HG02981 (cell line): Measurements from ENCODE around the gene THSD7A.

Experiments
- ATAC-seq: cut with Tn5 transposase; IDR thresholded peaks from one replicate; pipeline ENCODE4 v1.9.1; 2021; ENCODE audit warnings: mild to moderate bottlenecking, moderate library complexity; ENCODE audit not compliant: unreplicated experiment

The THSD7A gene

GRCh38 chr7:11642841-11643240 lies 189.2 kb downstream of the THSD7A start:
- ATAC-seq = no peak

DNA sequence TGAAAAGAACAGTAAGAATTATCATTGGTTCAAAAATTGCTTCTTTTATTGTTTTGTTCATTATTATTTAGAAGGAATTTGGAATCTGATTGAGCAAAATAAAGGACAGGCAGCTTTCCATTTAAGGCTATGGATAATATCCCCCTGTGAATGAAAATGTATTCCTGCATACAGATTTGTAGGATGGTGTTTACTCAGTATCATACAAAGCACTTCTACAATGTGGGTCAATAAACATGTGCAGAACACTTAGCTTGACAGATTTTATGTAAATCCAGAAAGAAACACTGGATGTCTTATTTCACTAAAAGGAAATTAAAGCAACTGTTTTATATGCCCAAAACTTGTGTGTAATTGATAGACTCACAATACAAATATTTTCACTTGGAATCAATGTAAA lies 189.7 kb downstream of the THSD7A start:
- no peak for ATAC-seq

GRCh38 chr7:11638011-11638774 lies 193.8 kb downstream of the THSD7A start:
- no peak for ATAC-seq

- ATAC-seq = no peak
These were observed 195.7 kb downstream of the THSD7A start for GRCh38 chr7:11636274-11636673.

GRCh38 chr7:11633310-11633709 lies 198.7 kb downstream of the THSD7A start:
- no peak for ATAC-seq

DNA sequence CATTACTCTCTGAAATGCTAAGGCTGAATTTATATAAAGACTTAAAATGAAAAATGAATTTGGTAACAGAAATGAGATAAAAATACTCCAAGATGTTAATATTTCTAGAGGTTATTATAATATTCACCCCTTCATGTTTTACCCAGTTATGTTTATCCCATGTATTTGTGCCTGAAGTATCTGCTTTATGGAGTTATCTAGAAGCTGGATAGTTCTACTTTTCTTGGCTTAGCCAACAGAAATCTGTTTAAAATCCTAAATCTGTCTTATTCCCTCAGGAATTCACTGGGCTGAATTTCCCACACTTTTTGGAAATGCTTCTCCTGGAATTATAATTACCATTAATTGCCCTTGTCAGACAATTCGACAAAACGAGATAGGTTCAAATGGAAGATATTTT lies 201.6 kb downstream of the THSD7A start:
- no peak for ATAC-seq

DNA sequence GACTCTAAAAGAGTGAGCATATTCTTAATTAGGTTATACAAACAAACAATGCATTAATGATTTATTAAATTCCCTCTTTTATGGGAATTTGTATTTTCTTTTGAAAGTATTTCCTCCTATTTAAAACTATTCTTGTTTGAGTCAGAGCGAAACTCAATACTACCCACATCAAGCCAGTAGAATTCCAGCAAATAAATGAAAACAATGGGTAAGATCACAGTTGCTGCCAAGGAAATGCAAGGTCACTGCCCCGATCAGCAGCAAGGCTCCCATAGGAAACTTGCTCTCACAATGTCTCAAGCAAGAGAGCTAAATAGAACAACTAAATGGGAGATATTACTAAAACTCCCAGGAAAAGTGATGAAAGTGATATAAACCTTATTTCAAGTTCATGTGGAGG lies 206.3 kb downstream of the THSD7A start:
- no peak for ATAC-seq

GRCh38 chr7:11623093-11623678 lies 208.8 kb downstream of the THSD7A start:
- ATAC-seq = no peak

- ATAC-seq = no peak
These were observed 211.4 kb downstream of the THSD7A start for GRCh38 chr7:11620406-11621253.

- ATAC-seq = no peak
These were observed 215.5 kb downstream of the THSD7A start for GRCh38 chr7:11616466-11616865.

DNA sequence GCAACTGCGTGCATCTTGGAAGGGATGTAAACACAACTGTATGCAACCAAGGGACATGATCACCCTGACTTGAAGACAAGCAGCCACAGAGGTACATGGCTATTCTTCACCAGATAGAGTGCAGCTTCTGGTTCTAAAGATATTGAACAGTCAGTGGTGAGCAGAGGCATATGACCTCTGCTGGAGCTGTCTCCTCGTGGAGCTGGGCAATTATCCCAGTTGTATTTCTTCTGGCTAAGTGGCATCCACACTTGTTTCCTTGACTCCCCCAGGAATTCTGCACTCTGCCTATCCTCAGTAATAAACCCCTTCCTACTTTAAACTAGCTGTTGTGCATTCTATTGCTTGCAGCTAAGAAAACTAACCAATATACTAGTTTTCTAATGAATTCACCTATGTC lies 216.8 kb downstream of the THSD7A start:
- ATAC-seq = no peak

DNA sequence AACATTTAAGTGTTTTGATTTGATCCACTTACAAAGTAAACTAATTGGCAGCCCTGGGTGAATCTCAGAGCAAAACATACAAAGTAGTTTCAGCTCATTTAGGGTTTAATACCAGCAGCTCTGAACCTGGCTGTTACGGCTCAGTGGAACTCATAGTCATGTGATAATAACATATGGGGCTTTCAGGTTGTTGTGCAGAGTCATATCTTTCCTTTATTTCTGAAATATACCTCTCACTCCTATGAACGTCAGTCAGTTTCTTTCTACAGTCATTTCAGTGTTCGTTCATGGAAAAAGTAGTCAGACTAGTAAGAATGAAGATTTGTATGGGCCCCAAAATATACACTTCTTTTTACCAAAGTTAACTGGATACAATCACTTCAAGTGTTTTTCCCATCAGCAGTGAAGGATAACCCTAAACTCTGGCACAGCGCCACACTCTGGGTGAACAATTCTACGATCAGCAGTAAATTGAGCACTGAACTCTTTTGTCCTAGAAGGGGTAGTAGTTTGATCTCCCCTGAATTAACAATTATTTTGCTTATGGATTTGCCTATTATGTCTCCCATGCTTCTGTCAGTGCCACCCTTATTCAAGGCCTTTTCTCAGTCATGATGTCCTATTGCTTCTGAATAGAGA lies 218.6 kb downstream of the THSD7A start:
- ATAC-seq = peak; percentile 90

DNA sequence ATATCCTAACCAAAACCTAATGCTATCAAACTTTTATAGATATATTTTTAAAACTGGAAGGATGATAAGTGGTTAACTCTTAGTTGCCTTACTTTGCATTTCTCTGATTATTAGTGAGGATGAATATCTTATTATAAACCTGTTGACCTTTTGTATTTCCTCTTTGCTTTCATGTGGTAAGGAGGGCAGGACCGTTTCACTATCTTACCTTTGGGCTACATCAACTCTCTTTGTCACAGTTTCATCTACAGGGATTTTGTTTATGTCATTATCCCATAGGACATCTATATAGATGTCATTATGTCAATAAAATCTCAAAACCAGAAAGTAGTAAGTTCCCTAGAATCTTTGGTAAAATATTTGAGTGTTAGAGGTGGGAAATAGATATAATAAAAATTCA lies 219.3 kb downstream of the THSD7A start:
- ATAC-seq = no peak

GRCh38 chr7:11609096-11609670 lies 222.8 kb downstream of the THSD7A start:
- ATAC-seq = no peak

DNA sequence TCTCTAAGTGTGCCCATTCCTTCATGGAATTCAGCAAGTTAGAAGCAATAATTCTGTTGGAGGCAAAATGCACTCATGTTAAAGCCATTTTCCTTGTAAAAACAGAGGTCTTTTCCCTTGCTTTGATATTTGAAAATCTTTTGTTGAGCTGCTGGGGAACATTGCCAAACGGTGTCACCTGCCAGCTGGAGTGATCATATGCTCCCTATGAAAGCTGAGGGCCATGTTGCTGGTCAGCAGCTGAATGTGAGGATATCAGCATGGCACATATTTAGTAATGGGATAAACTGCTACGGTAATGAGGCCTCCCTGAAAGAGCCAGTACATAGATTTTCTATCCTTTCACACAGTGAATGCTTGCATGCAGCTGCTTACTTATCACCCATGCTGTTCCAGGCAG lies 224.3 kb downstream of the THSD7A start:
- ATAC-seq = no peak

DNA sequence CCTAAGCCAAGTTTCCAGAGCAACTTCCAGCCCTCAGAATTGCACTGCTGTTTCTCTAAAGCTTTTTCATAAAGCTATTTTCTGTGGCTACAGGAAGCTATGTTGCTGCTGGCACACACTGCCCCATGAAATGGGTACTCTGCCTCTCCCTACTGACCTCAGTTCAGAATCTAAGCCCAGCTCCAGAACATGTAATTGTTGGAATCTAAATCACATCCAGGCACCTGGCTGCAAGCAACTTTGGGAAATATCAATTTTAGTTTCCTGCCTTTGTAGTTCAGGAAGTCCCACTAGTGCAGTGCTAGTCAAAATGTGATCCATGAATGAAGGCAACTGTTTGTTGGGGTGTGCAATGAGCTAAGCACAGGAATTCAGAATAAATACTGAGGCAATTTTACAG lies 226.2 kb downstream of the THSD7A start:
- ATAC-seq = no peak

DNA sequence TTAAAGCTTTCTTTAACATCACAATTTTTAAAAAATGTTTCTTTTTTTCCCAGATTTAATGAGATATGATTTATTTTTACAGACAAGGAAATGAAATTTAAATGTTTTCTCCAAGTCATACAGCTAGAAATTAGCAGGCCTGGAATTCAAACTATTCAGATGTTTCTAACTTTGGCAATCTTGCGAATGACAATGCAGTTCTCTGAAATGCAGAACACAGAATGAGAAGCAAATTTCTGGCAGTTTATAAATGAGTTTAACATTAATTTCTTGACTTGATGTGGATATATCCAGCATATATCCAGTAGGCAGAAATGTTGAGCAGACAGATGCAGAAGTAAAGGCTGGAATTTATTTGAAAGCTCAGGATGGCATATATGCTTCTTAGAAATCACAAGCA lies 227.5 kb downstream of the THSD7A start:
- ATAC-seq = no peak

DNA sequence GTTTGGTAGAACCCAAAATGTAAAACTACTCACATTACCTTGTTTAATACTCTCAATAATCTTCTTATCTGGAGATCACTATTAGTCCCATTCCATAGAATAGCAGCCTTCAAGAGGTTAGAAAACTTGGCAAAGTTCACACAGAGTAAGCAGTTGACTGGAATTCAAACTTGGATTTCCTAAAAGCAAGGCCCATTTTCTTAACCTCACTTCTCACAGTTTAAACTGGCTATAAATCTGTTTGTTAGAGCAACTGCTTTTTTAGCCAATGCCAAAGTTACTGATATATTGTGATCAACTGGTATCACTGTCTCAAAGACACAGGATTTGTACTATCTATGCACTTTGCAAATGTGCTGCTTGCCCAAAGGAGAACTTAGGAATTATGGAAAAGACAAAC lies 230.2 kb downstream of the THSD7A start:
- no peak for ATAC-seq

DNA sequence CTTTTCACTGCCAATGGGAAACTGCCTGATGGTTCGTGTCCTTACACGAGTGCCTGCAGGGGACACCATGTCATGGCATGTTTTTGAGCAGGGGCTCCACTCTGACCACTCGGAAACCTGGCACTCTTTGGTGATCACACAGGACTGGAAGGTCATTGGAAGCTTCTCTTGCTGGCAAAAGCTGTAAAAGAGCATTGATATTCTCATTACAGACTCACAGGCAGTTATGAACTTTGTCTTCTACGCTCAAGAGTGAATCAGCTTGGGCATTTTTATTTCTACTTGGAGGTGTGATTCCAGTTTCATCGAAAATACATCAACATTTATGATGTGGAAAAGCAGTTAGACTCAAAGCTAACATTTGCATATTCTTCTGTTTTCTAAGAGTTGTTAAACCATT lies 238.7 kb downstream of the THSD7A start:
- ATAC-seq = no peak

DNA sequence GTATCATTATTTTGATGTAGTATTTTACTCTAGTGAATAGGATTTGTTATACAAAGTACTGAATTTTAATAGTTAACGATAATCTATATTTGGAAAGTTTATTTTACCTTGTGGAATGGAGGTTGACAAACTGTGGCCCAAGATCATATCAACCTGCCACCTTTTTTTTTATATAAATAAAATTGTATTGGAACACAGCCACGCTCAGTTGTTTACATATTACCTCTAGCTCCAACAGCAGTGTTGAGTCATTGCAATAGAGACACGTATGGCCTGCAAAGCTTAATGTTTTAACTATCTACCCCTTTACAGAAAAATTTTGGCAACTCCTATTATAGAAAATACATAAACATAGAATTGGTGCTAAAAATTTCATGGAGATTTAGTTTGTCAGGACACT lies 239.3 kb downstream of the THSD7A start:
- no peak for ATAC-seq

DNA sequence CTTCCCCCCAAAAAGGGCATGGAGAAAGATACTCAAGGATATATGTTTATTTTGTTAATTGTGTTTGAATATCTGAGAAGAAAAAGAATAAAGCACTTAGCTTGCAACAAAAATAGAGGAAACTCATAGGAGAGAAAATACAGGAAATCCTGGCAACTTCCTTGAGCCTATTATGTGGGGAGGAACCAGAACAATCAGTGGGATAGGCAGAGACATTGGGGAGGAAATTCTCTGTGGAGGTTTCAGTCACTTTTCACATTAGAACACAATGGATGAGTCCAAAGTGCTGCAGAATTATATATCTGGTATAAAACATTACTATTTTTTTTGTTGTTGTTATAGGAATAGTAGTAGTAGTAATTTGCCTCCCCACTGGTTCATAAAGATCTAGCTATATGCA lies 240.1 kb downstream of the THSD7A start:
- no peak for ATAC-seq
